MCF 10A (cell line): ENCODE results near the gene HHIP. TPM values are rescaled to one million over a fixed set of nuclear protein-coding genes. Genes with fewer than 3 reads are reported as not detected.

ENCODE experiments used
- BruUV-seq: library from RNA; stranded (reverse); fragments of 400-500 nt; replicated peaks from 2 replicates; lab custom pipeline; 2021; lab: Mats Ljungman, UMichigan
- CTCF ChIA-PET: fragments of 300-600 bp; sonication (Branson Sonifier 250); formaldehyde crosslinking; extraction: SDS; loops from one replicate; lab custom pipeline; 2021; ENCODE audit warnings: antibody characterized with exemption, inconsistent platforms; lab: Yijun Ruan, JAX
- POLR2A ChIA-PET: fragments of 300-600, 350-650 bp; sonication (Branson Sonifier 250); formaldehyde crosslinking; extraction: SDS; loops from one replicate; lab custom pipeline; 2020; ENCODE audit warnings: antibody characterized with exemption, inconsistent platforms; lab: Yijun Ruan, JAX
- DNase-seq: peaks from one replicate; pipeline ENCODE4 v3.0.0-alpha.2; 2018; ENCODE audit not compliant: unreplicated experiment
- H3K27ac Mint-ChIP-seq: one replicate; pipeline ENCODE4 v1.8.0; 2022; ENCODE audit warnings: mild to moderate bottlenecking, low read depth, mixed read lengths; ENCODE audit not compliant: unreplicated experiment
- H3K27me3 Mint-ChIP-seq: one replicate; pipeline ENCODE4 v1.8.0; 2022; ENCODE audit warnings: mixed read lengths; ENCODE audit not compliant: insufficient read depth, unreplicated experiment
- H3K36me3 Mint-ChIP-seq: one replicate; pipeline ENCODE4 v1.8.0; 2022; ENCODE audit warnings: mild to moderate bottlenecking, moderate library complexity, mixed read lengths; ENCODE audit not compliant: insufficient read depth, unreplicated experiment
- H3K4me1 Mint-ChIP-seq: one replicate; pipeline ENCODE4 v1.8.0; 2022; ENCODE audit warnings: mixed read lengths; ENCODE audit not compliant: insufficient read depth, unreplicated experiment
- H3K4me3 Mint-ChIP-seq: one replicate; pipeline ENCODE4 v1.8.0; 2022; ENCODE audit warnings: mild to moderate bottlenecking, moderate library complexity, mixed read lengths; ENCODE audit not compliant: unreplicated experiment
- H3K9me3 Mint-ChIP-seq: one replicate; pipeline ENCODE4 v1.8.0; 2022; ENCODE audit warnings: mixed read lengths; ENCODE audit not compliant: unreplicated experiment
- intact Hi-C: fragments of 100-400 bp; cut with micrococcal nuclease; formaldehyde crosslinking; loops from 2 replicates; pipeline ENCODE4 v1.14.1; 2022
- total RNA-seq: library from RNA; stranded (reverse); gene quantifications from 2 replicates; pipeline ENCODE4 v1.2.3, GENCODE V29; 2022
- TF ChIP-seq, protein P1 (sequence below): fragments of 200-600 bp; IDR thresholded peaks from one replicate; pipeline ENCODE4 v1.8.0; 2022; ENCODE audit warnings: antibody characterized with exemption, mild to moderate bottlenecking; ENCODE audit not compliant: unreplicated experiment

HHIP gene
- total RNA-seq, 1 experiment from 2014 or later = 0.12 TPM

- intact Hi-C loops = no loop called here
- Mint-ChIP-seq H3K27ac (no peak overlapping the region), H3K27me3 (no peaks in the 10 kb centered on the region), H3K4me1 (peaks cover 9% of the 10 kb centered on the region), H3K9me3 (no peaks in the 10 kb centered on the region), H3K36me3 (no peaks in the 10 kb centered on the region), H3K4me3 (no peak overlapping the region)
- no TSS peak for BruUV-seq
- POLR2A ChIA-PET = no interaction called here
- no peak for DNase-seq
- CTCF ChIA-PET = no interaction called here
- TF ChIP-seq, protein P1, sequence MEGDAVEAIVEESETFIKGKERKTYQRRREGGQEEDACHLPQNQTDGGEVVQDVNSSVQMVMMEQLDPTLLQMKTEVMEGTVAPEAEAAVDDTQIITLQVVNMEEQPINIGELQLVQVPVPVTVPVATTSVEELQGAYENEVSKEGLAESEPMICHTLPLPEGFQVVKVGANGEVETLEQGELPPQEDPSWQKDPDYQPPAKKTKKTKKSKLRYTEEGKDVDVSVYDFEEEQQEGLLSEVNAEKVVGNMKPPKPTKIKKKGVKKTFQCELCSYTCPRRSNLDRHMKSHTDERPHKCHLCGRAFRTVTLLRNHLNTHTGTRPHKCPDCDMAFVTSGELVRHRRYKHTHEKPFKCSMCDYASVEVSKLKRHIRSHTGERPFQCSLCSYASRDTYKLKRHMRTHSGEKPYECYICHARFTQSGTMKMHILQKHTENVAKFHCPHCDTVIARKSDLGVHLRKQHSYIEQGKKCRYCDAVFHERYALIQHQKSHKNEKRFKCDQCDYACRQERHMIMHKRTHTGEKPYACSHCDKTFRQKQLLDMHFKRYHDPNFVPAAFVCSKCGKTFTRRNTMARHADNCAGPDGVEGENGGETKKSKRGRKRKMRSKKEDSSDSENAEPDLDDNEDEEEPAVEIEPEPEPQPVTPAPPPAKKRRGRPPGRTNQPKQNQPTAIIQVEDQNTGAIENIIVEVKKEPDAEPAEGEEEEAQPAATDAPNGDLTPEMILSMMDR = no peak
Measured at GRCh38 chr4:144695721-144696120, 49.8 kb downstream of the HHIP start.

DNA sequence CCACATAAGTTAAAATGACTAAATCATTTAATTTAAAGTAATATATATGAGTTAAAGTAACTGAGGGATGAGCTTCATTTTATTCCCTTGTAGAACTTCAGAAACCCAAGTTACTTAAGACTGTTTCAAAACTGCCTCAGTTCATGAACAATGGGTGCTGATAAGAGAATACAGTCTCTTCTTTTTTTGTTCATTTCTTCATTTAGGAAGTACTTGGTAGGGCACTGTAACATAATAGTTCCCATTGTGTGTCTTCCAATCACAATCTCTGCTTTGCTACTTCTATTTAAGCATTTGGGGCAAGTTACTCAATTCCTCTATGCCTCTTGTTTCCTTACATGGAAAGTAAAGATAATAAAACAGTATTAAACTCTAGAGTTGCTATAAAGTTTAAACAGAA lies 50.4 kb downstream of the HHIP start:
- no peaks in the 10 kb centered on the region for H3K27me3 Mint-ChIP-seq
- POLR2A ChIA-PET = no interaction called here
- H3K4me1 Mint-ChIP-seq = peaks cover 9% of the 10 kb centered on the region
- no peaks in the 10 kb centered on the region for H3K36me3 Mint-ChIP-seq
- no peak overlapping the region for H3K4me3 Mint-ChIP-seq
- H3K9me3 Mint-ChIP-seq = no peaks in the 10 kb centered on the region
- CTCF ChIA-PET = no interaction called here
- intact Hi-C loops = no loop called here
- TF ChIP-seq, protein P1 = no peak
- no TSS peak for BruUV-seq
- no peak for DNase-seq
- no peak overlapping the region for H3K27ac Mint-ChIP-seq

DNA sequence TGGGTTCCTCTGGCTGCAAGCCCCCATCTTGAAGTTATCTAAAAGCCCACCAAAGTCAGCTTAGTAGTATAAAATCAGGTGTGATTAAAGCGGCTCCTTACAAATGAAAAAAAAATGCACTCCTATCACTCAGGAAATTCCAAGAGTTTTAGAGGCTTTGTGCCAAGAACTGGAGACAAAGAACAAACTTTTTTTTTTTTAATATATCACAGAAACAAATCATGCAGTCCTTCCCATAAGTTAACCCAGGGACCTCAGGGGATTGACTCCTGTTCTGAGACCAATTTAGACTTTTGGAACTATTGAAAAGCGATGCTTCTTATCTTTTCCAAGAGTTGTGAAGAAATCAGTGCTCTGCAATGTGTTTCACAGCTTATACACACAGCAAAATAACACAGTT lies 53.6 kb downstream of the HHIP start:
- Mint-ChIP-seq H3K27me3 (no peaks in the 10 kb centered on the region), H3K9me3 (no peaks in the 10 kb centered on the region), H3K36me3 (no peaks in the 10 kb centered on the region), H3K4me1 (peaks cover 14% of the 10 kb centered on the region), H3K4me3 (no peak overlapping the region), H3K27ac (no peak overlapping the region)
- CTCF ChIA-PET = no interaction called here
- BruUV-seq = no TSS peak
- POLR2A ChIA-PET = no interaction called here
- intact Hi-C loops = no loop called here
- peak; percentile 18 for DNase-seq
- TF ChIP-seq, protein P1 = no peak

GRCh38 chr4:144701683-144702233 lies 55.8 kb downstream of the HHIP start:
- H3K4me3 Mint-ChIP-seq = no peak overlapping the region
- H3K27me3 Mint-ChIP-seq = no peaks in the 10 kb centered on the region
- no peaks in the 10 kb centered on the region for H3K9me3 Mint-ChIP-seq
- TF ChIP-seq, protein P1 = no peak
- BruUV-seq = no TSS peak
- intact Hi-C loops = no loop called here
- no peak overlapping the region for H3K27ac Mint-ChIP-seq
- ChIA-PET POLR2A (no interaction called here), CTCF (no interaction called here)
- H3K36me3 Mint-ChIP-seq = no peaks in the 10 kb centered on the region
- DNase-seq = no peak
- peaks cover 14% of the 10 kb centered on the region for H3K4me1 Mint-ChIP-seq
